AG08395 (cell line): Measurements from ENCODE around the gene C1QTNF5.
"Not testable (repeated sequence)": the region's sequence is repeated elsewhere in the genome, so short reads cannot be mapped to it uniquely, and the experiment has no call there.

Experiments used
- DNase-seq: peaks from one replicate; pipeline ENCODE4 v3.0.0; 2012; ENCODE audit warnings: mixed read lengths, low spot score

C1QTNF5 gene

GRCh38 chr11:119340335-119341221 is at the start of gene C1QTNF5:
TSS of gene C1QTNF5 (minus strand) at chr11:119340883. CDS start at chr11:119340397, 486 bp downstream.
- DNase-seq = peak; percentile 83

- no peak for DNase-seq
Measured at GRCh38 chr11:119389611-119390254, 49.0 kb upstream of the C1QTNF5 start.

DNA sequence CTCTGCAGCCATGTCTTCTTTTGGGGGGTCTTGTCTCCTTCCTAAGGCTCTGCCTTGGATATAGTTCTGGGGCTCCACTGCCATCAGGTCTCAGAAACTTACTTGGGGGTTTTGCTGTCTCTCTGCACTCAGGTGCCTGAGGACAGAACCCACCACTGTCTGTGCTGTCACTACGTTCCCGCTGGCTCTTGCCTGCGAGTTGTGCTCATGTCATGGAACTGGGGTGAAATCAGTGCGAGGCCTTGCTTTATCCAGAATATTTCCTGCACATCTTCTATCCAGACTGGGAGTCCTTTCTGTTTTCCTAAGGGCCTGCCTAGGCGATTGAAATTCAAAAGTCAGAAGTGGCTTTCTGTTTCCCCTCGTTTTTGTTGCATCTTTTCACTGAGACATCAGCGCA is 47.4 kb upstream of the C1QTNF5 start:
- no peak for DNase-seq

- no peak for DNase-seq
Measured at GRCh38 chr11:119384332-119384731, 43.6 kb upstream of the C1QTNF5 start.

DNA sequence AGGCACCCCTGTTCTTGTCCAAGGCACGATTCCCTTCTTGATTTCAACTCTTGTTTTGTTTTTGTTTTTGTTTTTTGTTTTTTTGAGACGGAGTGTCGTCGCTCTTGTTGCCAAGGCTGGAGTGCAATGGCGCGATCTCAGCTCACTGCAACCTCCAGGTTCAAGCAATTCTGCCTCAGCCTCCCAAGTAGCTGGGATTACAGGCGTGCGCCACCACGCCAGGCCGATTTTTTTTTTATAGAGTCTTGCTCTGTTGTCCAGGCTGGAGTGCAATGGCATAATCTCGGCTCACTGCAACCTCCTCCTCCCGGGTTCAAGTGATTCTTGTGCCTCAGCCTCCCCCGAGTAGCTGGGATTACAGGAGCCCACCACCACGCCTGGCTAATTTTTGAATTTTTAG is 41.8 kb upstream of the C1QTNF5 start:
- not testable (repeated sequence) for DNase-seq

DNA sequence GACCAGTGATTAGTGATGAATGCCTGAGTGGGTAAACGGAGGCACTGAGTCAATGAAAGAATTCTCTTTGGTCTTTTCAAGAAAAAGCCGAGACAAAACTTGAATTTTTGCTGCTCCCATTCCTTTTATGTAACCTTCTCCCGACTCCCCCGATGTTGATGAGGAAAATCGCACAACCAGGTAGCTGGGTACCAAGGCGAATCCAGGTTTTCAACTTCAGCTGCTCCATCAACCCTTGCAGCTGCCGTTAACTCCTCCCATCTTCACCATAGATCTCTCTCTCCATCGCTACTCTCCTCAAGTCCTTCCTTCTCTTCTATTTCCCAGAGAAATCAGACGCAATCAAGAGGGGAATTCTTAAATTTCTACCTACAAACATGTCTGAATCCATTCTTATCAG is 41.4 kb upstream of the C1QTNF5 start:
- DNase-seq = no peak

DNA sequence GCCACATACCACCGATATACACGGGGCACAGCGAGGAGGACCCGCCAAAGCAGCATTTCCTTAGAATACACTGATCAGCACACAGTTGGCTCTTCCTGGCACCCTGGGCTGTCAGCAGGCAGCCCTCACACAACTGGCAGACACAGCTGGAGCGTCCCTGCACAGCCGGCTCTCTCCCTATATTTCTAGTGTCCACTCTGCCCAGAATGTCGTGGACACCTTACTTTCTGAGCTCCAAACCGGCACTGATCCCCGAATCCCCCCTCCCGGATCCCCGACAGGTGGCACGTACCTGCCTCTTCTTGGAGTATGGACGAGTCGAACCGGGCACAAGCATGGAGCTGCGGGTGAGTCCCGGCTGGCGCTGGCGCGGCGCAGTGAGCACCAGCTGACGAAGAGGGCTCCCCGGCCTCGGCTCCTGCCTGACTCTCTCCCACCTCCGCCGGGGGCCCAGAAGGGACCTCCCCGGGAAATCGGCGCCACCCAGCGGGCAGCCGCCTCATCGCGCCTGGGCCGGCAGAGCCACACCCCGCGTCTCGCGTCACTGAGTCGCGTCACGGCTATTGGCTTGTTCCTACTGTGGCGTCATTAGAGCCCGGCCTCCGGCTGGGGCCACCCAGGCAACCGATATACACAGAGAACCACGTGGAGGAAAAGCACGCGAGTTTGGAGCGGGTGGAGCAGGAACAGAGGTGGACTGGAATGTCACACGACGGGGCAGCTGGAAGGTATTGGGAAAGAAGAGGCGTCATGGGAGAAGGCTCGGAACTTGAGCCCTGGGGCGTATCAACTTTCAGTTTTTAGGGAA is 40.7 kb upstream of the C1QTNF5 start, which contains the start of gene USP2:
USP2 (minus strand) TSS at position 510 of the 808 bp plus-strand sequence. CDS start 8,210 bp downstream, outside the sequence.
- DNase-seq = peak; percentile 97

GRCh38 chr11:119380827-119381180 is 40.1 kb upstream of the C1QTNF5 start:
- no peak for DNase-seq

DNA sequence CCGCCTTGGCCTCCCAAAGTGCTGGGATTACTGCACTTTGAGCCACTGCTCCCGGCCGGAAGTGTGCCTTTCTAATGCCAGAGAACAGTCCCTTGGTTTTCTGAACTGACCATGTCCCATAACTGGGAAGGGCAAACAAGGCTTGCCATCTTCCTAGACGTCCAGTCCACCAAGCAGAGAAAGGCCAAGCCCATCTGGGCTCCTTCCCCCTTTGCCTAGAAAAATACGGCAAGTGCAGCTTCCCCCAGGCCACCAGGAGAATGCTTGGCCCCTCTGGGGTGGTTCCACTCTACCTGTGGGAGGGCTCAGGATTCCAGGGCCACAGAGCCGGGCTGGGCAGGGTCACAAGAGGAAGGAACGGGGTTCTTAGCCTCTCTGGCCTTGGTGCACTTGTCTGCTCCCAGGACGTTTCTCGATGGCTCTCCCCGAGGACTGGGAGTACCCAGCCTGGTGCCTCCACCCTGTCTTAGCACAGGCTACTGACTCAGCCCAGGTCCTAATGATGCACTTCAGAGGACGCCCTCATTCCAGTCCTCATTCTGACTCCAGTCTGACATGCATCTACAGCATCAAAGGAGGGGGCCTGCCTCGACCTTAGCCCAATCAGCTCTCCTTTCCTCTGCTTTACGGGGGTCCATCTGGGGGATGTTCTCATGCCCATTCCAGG is 39.6 kb upstream of the C1QTNF5 start:
- no peak for DNase-seq

DNA sequence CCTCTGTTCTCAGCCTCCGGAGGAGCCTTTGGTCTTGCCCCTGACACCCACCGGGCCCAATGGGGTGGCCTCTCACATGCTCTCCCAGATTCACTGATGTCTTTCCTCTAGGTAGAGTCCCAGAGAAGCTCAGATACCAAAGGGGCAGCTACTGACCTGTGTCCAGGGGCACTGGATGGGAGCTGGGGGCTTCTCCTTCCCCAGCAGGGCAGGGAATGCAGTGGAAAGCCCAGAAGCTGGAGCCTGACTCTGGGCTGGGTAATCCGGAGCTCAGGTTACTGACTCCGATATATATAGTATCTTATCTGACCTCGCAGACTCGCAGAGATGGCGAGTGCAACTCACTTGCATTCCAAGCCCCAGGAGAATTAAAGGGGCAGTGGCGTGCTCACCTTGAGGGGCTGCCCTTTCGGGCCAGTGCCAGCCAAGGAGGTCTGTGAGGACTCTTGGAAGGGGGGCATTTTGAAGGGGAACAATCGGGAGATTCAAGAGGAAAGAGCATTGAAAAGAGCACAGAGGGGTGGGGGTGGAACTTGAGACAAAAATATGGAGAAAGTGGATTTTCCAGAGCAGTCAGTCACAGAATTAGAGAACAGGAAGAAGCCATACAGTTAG is 38.3 kb upstream of the C1QTNF5 start:
- no peak for DNase-seq

DNA sequence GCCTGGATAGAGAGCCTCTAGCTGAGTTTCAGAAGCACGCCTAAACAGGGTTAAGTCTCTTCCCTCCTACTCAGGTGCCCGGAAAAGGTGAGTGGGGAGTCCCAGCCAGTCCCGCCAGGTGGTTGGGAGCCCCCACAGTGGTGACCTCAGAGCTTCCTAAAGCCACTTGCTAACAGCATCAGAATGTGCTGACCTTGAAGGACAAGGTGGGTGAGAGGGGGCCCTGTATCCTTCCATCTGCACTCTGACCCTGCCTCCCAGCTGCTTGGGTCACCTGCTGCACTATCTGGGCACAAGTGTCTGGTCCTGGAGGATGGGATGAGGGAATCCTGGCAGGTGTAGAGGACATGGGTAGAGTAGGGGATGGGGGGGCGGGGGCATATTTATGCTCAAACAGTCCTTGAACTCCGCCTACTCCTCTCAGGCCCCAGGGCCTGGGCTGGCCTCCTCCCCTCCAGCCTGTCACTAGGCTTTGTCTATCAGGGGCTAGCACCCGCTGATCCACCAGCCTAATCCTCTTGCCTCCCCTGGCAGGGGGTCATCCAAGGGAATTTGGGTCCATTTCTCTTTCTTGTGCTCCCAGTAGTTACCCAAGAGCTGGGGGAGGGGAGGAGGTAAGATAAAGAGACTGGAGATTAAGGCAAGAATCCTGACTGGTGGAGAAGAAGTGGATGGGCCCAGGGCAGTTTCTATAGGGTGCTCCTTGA is 37.4 kb upstream of the C1QTNF5 start:
- no peak for DNase-seq

DNA sequence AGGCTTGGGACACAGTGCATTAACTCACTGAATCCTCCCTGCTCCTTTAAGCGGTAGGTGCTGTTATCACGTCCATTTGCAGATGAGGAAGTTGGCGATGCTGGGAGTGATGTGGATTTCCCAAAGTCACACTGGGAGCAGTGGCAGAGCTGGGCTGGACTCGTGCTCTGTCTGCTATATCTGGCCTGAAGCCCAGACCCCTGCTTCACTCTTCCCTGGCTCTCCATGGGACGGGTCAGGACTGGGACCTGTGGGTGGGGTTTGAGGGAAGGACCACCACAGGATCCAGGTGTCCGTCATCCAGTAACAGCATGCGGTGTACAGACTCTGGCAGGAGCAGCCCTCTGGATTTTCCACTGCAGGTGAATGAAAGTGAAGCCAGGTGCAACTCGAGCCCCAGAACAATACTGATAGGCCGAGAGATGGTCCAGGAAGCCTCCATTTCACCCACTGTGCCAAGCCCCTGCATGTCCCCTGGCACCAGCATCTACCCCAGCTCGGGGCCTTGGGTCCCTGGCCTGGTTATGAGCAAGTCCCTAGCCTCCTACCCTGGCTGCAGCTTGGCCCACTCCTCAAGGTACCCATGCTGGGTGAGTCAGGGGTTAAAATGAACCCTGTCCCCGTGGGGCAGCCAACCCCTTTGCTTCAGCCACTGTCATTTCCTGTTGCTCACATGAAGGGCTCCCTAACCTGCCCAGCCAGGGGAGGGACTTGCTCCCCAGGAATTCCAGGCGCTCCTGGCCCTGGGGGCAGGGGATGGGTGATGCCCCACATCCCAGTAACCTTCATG is 36.6 kb upstream of the C1QTNF5 start:
- DNase-seq = no peak

DNA sequence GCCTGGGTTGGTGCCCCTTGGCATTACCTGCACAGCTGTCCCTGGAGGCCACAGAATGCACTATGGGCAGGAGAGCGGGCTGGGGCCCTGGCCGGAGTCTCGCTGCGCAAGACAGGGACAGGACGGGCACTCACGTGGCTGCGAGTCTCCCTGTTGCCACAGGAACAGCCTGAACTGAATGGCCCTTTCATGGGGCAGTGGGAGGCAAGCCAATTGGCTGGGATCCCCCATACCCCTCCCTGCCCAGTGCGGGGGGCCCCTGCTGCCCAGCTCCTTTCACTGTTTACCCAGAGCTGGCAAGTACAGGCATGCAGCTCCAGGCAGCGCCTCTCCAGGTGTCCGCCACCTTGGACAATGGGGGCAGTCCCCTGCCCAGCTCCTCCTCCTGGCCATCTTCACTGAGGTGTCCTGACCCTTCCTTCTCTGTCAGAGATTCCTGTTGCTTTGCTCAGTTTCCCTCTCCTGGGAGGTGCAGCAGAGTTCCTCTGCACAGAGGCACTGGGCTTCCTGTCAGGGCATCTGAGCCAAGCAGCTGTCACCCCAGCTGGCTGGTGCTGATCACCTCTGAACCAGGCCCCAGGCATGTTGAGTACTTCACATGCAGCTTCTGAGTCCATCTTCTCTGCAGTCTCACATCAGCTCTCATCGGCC is 35.6 kb upstream of the C1QTNF5 start:
- no peak for DNase-seq

DNA sequence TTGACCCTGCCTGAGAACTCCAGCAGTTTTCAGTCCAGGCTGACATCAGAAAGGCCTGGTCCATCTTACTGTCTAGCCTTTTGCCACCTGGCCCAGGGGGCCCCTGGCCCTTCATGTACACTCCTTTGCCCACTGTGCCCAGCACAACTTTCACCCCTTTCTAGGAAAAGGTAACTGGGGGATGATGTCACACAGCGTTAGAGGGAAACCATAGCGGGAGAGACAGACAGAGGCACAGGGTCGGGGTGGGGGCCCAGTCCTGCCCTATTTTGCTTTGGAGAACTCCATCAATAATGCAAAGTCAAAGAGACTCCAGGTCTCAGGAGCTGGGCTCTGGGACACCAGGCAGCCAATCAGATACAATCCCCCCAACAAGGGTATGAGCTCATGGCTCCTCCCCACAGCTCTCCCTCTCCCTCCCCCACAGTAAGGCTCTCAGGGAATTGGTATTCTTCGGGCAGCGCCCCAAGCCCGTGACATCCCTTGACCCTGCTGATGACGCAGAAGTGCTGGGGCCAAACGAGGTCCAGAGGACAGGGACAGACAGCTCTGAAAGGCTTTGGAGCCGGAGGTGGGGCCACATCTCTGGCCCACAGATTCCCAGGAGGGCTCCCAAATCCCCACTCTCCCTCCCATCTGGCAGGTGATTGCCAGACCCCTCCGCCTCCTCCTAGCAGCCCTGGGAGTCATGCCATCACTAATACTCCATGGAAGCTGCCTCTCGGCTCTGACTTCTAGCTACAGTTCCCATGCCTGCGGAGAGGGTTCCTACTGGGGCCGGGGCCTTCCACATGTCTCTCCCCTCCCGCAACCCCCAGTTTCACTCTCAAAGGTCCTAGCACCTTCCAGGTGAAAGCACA is 34.9 kb upstream of the C1QTNF5 start:
- DNase-seq = no peak

DNA sequence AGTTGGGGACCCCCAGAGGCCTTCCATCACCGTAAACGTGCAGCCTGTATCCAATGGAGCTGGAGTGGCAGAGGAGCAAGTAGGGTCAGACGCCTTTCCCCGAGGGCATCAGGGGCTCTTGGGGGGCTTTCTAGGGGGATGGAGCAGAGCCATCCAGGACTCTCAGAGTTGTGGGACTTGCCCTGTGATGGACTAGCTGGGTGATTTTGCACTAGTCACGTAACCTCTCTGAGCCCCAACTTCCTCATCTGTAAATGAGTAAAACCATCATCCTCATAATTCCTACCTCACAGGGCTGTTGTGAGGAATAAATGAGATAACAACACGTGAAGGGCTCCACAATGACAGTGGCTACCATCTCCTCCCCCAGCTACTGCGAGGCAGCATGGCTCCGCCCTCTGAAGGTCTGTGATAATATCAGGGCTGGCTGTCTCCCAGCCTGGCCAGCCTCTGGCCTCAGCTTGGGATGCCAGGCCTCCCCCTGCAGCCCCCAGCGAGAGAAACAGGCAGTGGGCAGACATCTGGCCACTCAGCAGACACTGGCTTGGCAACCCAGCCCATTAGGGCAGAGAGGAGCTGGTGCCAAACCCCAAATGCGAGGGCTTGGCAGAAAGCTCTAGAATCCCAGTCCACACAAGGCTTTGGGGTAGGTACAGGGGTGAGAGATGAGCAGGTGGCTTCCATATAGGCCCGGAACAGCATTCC is 34.1 kb upstream of the C1QTNF5 start:
- DNase-seq = no peak

GRCh38 chr11:119373921-119374631 is 33.4 kb upstream of the C1QTNF5 start:
- DNase-seq = peak; percentile 80
